IMR-90 (cell line): Measurements from ENCODE around the gene FEZF2. TPM values are rescaled to one million over a fixed set of nuclear protein-coding genes. Genes with fewer than 3 reads are reported as not detected.

Experiments used
- ATAC-seq: fragments of 200-7000 bp; cut with Tn5 transposase; 2 replicates; pipeline ENCODE4 v1.9.1; 2020; ENCODE audit warnings: low read depth, mild to moderate bottlenecking, moderate library complexity
- BruUV-seq: library from RNA; stranded (reverse); fragments of 400-500 nt; replicated peaks from 2 replicates; lab custom pipeline; 2021; lab: Mats Ljungman, UMichigan
- CTCF ChIA-PET: fragments of 300-600 bp; formaldehyde crosslinking; extraction: SDS; loops from one replicate; lab custom pipeline; 2021; ENCODE audit warnings: antibody characterized with exemption; lab: Yijun Ruan, JAX
- POLR2A ChIA-PET: fragments of 300-600 bp; sonication (Branson Sonifier 250); formaldehyde crosslinking; loops from one replicate; lab custom pipeline; 2022; ENCODE audit warnings: antibody characterized with exemption; ENCODE audit not compliant: unreplicated experiment; lab: Charles Lee
- DNase-seq: peaks from one replicate; pipeline ENCODE4 v3.0.0; 2013
- H2AFZ ChIP-seq: replicated peaks from 2 replicates; pipeline ENCODE3; 2013; ENCODE audit warnings: low read length, mild to moderate bottlenecking; ENCODE audit not compliant: poor library complexity
- H2AK5ac ChIP-seq: 2 replicates; pipeline ENCODE4 v1.6.1; 2013; ENCODE audit warnings: low read depth, low read length, inconsistent platforms
- H2AK9ac ChIP-seq: replicated peaks from 2 replicates; pipeline ENCODE3; 2013; ENCODE audit warnings: mild to moderate bottlenecking, low read depth, low read length, moderate library complexity; ENCODE audit not compliant: poor library complexity
- H2BK120ac ChIP-seq: 2 replicates; pipeline ENCODE4 v1.6.1; 2013; ENCODE audit warnings: low read depth, low read length, inconsistent platforms
- H2BK15ac ChIP-seq: 3 replicates; pipeline ENCODE4 v1.6.1; 2013; ENCODE audit warnings: low read depth, low read length, inconsistent platforms
- H2BK20ac ChIP-seq: 2 replicates; pipeline ENCODE4 v1.6.1; 2013; ENCODE audit warnings: low read depth, mild to moderate bottlenecking, inconsistent platforms, low read length, moderate library complexity
- H2BK5ac ChIP-seq: 2 replicates; pipeline ENCODE4 v1.6.1; 2013; ENCODE audit warnings: mild to moderate bottlenecking, low read depth, low read length, inconsistent platforms; ENCODE audit not compliant: poor library complexity, severe bottlenecking
- H3K14ac ChIP-seq: replicated peaks from 2 replicates; pipeline ENCODE4 v1.6.1; 2013; ENCODE audit warnings: low read depth, low read length, inconsistent platforms
- H3K18ac ChIP-seq: 2 replicates; pipeline ENCODE4 v1.6.1; 2013; ENCODE audit warnings: low read depth, low read length, control low read depth
- H3K23ac ChIP-seq: 2 replicates; pipeline ENCODE4 v1.6.1; 2013; ENCODE audit warnings: low read depth, low read length, inconsistent platforms
- H3K27ac ChIP-seq: 2 replicates; pipeline ENCODE4 v1.5.1; 2013; ENCODE audit warnings: mild to moderate bottlenecking, control low read depth, low read length; ENCODE audit not compliant: insufficient read depth
- H3K27me3 ChIP-seq: 2 replicates; pipeline ENCODE4 v1.6.1; 2013; ENCODE audit warnings: low read length; ENCODE audit not compliant: control insufficient read depth, insufficient read depth
- H3K36me3 ChIP-seq: 2 replicates; pipeline ENCODE4 v1.6.1; 2013; ENCODE audit warnings: low read length, mixed read lengths; ENCODE audit not compliant: control insufficient read depth, insufficient read depth
- H3K4ac ChIP-seq: 2 replicates; pipeline ENCODE4 v1.6.1; 2013; ENCODE audit warnings: low read depth, low read length, inconsistent platforms
- H3K4me1 ChIP-seq: 2 replicates; pipeline ENCODE4 v1.6.1; 2013; ENCODE audit warnings: low read length, mixed read lengths; ENCODE audit not compliant: control insufficient read depth, insufficient read depth
- H3K4me2 ChIP-seq: 2 replicates; pipeline ENCODE4 v1.6.1; 2013; ENCODE audit warnings: low read depth, mild to moderate bottlenecking, control low read depth, low read length, moderate library complexity
- H3K4me3 ChIP-seq: 2 replicates; pipeline ENCODE4 v1.5.1; 2013; ENCODE audit warnings: low read depth, mild to moderate bottlenecking, control low read depth, low read length, moderate library complexity; ENCODE audit not compliant: insufficient read depth
- H3K56ac ChIP-seq: 2 replicates; pipeline ENCODE4 v1.6.1; 2013; ENCODE audit warnings: low read length, inconsistent platforms; ENCODE audit not compliant: insufficient read depth; ENCODE audit errors: extremely low read depth
- H3K79me1 ChIP-seq, 2 experiments: 2 replicates each; pipeline ENCODE4 v1.6.1; 2013; ENCODE audit warnings: low read length in 2 of 2, inconsistent platforms in 1 of 2, low read depth in 1 of 2
- H3K9ac ChIP-seq: 2 replicates; pipeline ENCODE4 v1.6.1; 2013; ENCODE audit warnings: low read depth, low read length, control low read depth
- H3K9me1 ChIP-seq: 2 replicates; pipeline ENCODE4 v1.6.1; 2013; ENCODE audit warnings: low read length, inconsistent platforms; ENCODE audit not compliant: insufficient read depth
- H3K9me3 ChIP-seq: 2 replicates; pipeline ENCODE4 v1.6.1; 2013; ENCODE audit warnings: low read length; ENCODE audit not compliant: control insufficient read depth, insufficient read depth
- H4K20me1 ChIP-seq: 2 replicates; pipeline ENCODE4 v1.6.1; 2013; ENCODE audit warnings: low read length, inconsistent platforms; ENCODE audit not compliant: insufficient read depth
- H4K5ac ChIP-seq: 2 replicates; pipeline ENCODE4 v1.6.1; 2013; ENCODE audit warnings: mild to moderate bottlenecking, low read depth, low read length, control low read depth
- H4K8ac ChIP-seq, 2 experiments: 2 replicates each; pipeline ENCODE4 v1.6.1; 2013; ENCODE audit warnings: low read depth in 2 of 2, low read length in 2 of 2, control low read depth in 1 of 2, inconsistent platforms in 1 of 2
- H4K91ac ChIP-seq: 2 replicates; pipeline ENCODE4 v1.6.1; 2013; ENCODE audit warnings: low read depth, low read length, inconsistent platforms; ENCODE audit not compliant: insufficient read depth
- BHLHE40 ChIP-seq: fragments of 150-350 bp; IDR thresholded peaks from 2 replicates; pipeline ENCODE4 v1.6.1; 2016; ENCODE audit warnings: mild to moderate bottlenecking, low read depth, low read length
- CEBPB ChIP-seq: IDR thresholded peaks from 2 replicates; pipeline ENCODE4 v1.6.1; 2012; ENCODE audit warnings: low read depth, low read length, improper control_type of control experiment
- CHD1 ChIP-seq: IDR thresholded peaks from 2 replicates; pipeline ENCODE4 v1.6.1; 2012; ENCODE audit warnings: low read depth, low read length, improper control_type of control experiment
- FOS ChIP-seq: fragments of 150-350 bp; IDR thresholded peaks from 2 replicates; pipeline ENCODE4 v1.6.1; 2016; ENCODE audit warnings: low read depth, low read length
- MAZ ChIP-seq: IDR thresholded peaks from 2 replicates; pipeline ENCODE4 v1.6.1; 2012; ENCODE audit warnings: low read depth, mild to moderate bottlenecking, low read length, improper control_type of control experiment, moderate library complexity, borderline replicate concordance
- MXI1 ChIP-seq: IDR thresholded peaks from 2 replicates; pipeline ENCODE4 v1.6.1; 2012; ENCODE audit warnings: low read depth, mild to moderate bottlenecking, low read length, moderate library complexity, borderline replicate concordance
- NFE2L2 ChIP-seq: fragments of 150-350 bp; IDR thresholded peaks from 2 replicates; pipeline ENCODE4 v1.6.1; 2016; ENCODE audit warnings: low read depth, mild to moderate bottlenecking, low read length
- RAD21 ChIP-seq: IDR thresholded peaks from 2 replicates; pipeline ENCODE4 v1.6.1; 2012; ENCODE audit warnings: low read length, improper control_type of control experiment
- RCOR1 ChIP-seq: IDR thresholded peaks from 2 replicates; pipeline ENCODE4 v1.6.1; 2012; ENCODE audit warnings: mild to moderate bottlenecking, low read length, improper control_type of control experiment; ENCODE audit not compliant: insufficient replicate concordance
- RFX5 ChIP-seq: IDR thresholded peaks from 2 replicates; pipeline ENCODE4 v1.8.0; 2012; ENCODE audit warnings: low read depth, mild to moderate bottlenecking, low read length, moderate library complexity
- SMC3 ChIP-seq: fragments of 150-350 bp; IDR thresholded peaks from 2 replicates; pipeline ENCODE4 v1.6.1; 2016; ENCODE audit warnings: low read depth, mild to moderate bottlenecking, antibody characterized with exemption, low read length, moderate library complexity
- WGBS, 2 experiments: methylation state at CpG; one replicate each; pipeline versions ENCODE4 v1.1.5 to v1.1.7; 2013; ENCODE audit warnings: missing lambda C conversion rate in 2 of 2; ENCODE audit not compliant: insufficient read length in 1 of 2; ENCODE audit errors: extremely low coverage in 2 of 2; 5-methylcytosine and 5-hydroxymethylcytosine counted together
- dilution Hi-C: fragments of 300-500 bp; cut with HindIII; formaldehyde crosslinking; loops from one replicate; pipeline ENCODE4 v1.14.3; 2018; ENCODE audit warnings: low sequenced_read_pairs; ENCODE audit not compliant: unreplicated experiment
- in situ Hi-C: fragments of 300-500 bp; cut with MboI; formaldehyde crosslinking; loops from 3 replicates; pipeline ENCODE4 v1.14.3; 2019; ENCODE audit warnings: low sequenced_read_pairs, inconsistent platforms, mixed read lengths
- intact Hi-C: fragments of 100-400 bp; cut with micrococcal nuclease; formaldehyde crosslinking; loops from 2 replicates; pipeline ENCODE4 v1.10.0; 2022
- polyA plus RNA-seq, 3 experiments: library from polyadenylated mRNA; depleted of rRNA; stranded (reverse); fragments of >200 nt; gene quantifications; 2 replicates each; pipeline ENCODE4 v1.2.3, GENCODE V29; 2012; ENCODE audit warnings: low replicate concordance in 1 of 3
- total RNA-seq: library from RNA; depleted of rRNA; stranded (reverse); fragments of >200 nt; gene quantifications from 2 replicates; pipeline ENCODE4 v1.2.3, GENCODE V29; 2012
- TF ChIP-seq, protein P1 (sequence below): fragments of 150-350 bp; IDR thresholded peaks from 2 replicates; pipeline ENCODE4 v1.6.1; 2016; ENCODE audit warnings: low read depth, mild to moderate bottlenecking, low read length, moderate library complexity, borderline replicate concordance

The FEZF2 gene
- total and polyA plus RNA-seq, 2 of the 4 experiments (the other 2 are of a cell fraction) = not detected

DNA sequence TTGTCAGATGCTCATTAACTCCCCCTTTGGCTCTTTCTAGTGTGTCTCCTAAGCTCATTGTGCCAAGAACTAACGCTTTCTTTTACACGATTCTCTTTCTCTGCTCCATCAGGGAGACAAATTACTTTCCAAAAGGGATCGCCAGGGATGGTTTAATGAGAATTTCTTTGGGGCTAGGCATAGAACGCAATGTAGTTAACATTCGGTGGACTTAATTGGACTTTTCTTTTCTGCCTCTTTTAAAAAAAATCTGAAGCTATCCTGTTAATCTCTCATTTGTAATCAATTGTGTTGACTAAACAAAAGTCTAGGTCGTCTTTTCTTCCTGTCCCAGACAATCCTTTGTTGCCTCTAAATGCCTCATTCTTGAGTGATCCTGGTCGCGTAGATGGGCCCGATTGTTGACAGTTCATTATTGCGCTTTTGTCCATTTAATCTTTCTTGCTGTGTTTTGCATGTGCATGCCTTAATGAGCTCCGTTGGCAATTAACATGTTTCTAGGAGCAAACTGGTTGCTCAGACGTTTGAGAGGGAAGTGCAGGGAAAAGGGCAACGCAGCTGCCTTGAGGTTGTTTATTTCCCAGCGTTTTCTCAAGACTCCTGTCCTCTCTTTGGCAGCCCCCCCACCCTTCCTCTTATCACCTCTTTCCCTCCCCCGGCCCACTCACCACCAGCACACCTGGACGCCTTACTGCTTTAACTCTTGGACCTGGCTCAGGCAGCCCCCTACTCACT lies 7.8 kb downstream of the FEZF2 start:
- H2BK15ac ChIP-seq = no peak overlapping the region
- no peak overlapping the region for H3K4ac ChIP-seq
- peaks cover 5% of the 10 kb centered on the region; the same call in 1 of the 2 replicates for H3K9me3 ChIP-seq
- no peaks in the 10 kb centered on the region for H3K79me1 ChIP-seq
- H2AK9ac ChIP-seq = no peak overlapping the region
- H4K20me1 ChIP-seq = no peaks in the 10 kb centered on the region
- no peak overlapping the region for H3K56ac ChIP-seq
- in situ Hi-C loops = no loop called here
- no peak overlapping the region for H2AK5ac ChIP-seq
- 5% methylated on average over 5 of the region's 16 CpGs; no CpG with 5 or more reads in 1 of the 2 experiments for WGBS, 2 experiments
- H3K23ac ChIP-seq = no peak overlapping the region
- no peak overlapping the region for H2BK5ac ChIP-seq
- intact Hi-C loops = no loop called here
- TF ChIP-seq MAZ = no peak
- TF ChIP-seq NFE2L2 = no peak
- no peak for TF ChIP-seq CHD1
- no peak for TF ChIP-seq RCOR1
- no peak for TF ChIP-seq BHLHE40
- no peak for TF ChIP-seq SMC3
- TF ChIP-seq FOS = no peak
- TF ChIP-seq RFX5 = no peak
- no peak for TF ChIP-seq RAD21
- TF ChIP-seq, protein P1, sequence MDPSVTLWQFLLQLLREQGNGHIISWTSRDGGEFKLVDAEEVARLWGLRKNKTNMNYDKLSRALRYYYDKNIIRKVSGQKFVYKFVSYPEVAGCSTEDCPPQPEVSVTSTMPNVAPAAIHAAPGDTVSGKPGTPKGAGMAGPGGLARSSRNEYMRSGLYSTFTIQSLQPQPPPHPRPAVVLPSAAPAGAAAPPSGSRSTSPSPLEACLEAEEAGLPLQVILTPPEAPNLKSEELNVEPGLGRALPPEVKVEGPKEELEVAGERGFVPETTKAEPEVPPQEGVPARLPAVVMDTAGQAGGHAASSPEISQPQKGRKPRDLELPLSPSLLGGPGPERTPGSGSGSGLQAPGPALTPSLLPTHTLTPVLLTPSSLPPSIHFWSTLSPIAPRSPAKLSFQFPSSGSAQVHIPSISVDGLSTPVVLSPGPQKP = no peak
- TF ChIP-seq CEBPB = no peak
- TF ChIP-seq MXI1 = no peak
- no peak overlapping the region for H3K18ac ChIP-seq
- H3K9ac ChIP-seq = no peak overlapping the region
- ChIA-PET CTCF (interaction anchor here (0.6 kb wide), 1 partner anchor 259 kb away, joined by 3 read pairs; no protein-coding TSS in a partner anchor), POLR2A (no interaction called here)
- no peak overlapping the region for H2BK20ac ChIP-seq
- no peak overlapping the region for H3K4me3 ChIP-seq
- H3K4me1 ChIP-seq = no peaks in the 10 kb centered on the region
- H3K9me1 ChIP-seq = no peaks in the 10 kb centered on the region
- no peak overlapping the region for H3K27ac ChIP-seq
- H3K4me2 ChIP-seq = no peak overlapping the region
- H2AFZ ChIP-seq = no peak overlapping the region
- no peak overlapping the region for H3K14ac ChIP-seq
- no peak overlapping the region for H2BK120ac ChIP-seq
- BruUV-seq = no TSS peak
- no peak overlapping the region for H4K5ac ChIP-seq
- DNase-seq (no peak), ATAC-seq (no peak)
- dilution Hi-C loops = no loop called here
- H3K27me3 ChIP-seq = peaks cover 50% of the 10 kb centered on the region
- H4K91ac ChIP-seq = no peak overlapping the region
- H3K36me3 ChIP-seq = no peaks in the 10 kb centered on the region
- no peak overlapping the region for H4K8ac ChIP-seq
